ENCODE results near the gene MAN2B2. TPM values are rescaled to one million over a fixed set of nuclear protein-coding genes. Genes with fewer than 3 reads are reported as not detected.

Gene MAN2B2
- total RNA-seq, 4 donors from 2014 or later: 31.9 to 42.0 (median 33.0) TPM

DNA sequence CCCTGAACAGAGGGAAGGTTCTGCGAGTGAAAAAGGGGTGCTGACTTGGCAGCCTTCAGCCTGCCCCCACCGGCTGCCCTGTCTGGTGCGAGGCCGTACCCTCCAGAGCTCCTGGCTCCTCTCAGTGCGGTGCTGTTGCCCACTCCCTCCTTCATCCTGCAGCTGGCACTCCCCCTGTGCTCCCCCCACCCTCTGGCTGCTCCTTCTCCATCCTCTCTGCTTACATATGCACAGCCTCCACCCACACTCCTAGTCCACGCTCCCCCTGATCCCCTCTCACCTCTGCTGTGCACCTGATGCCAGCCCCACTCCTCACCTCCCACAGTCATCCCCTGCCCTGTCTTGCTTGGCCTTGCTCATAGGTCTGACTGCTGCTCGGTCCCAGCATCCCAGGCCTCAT lies 9.9 kb downstream of the MAN2B2 start:
- Histone ChIP-seq H3K4me3 (no peak overlapping the region), H3K9me3 (peaks cover 0 to 12% (median 0%) of the 10 kb centered on the region in 4 donors), H3K36me3 (peaks cover 28 to 82% (median 57%) of the 10 kb centered on the region in 4 donors), H3K27me3 (no peaks in the 10 kb centered on the region), H3K4me1 (no peaks in the 10 kb centered on the region), H3K27ac (replicated peaks in 1 of 4) (no peak overlapping the region)
- WGBS: 98% methylated on average over 4 of the region's 7 CpGs
- intact Hi-C loops (cut with DNase I): no loop called here
- no peak for DNase-seq (ENCODE audit: extremely low spot score)
- TF ChIP-seq EP300 (IDR thresholded peaks at IDR 0.05) (no peak), POLR2AphosphoS5 (IDR thresholded peaks at IDR 0.05) (no peak), POLR2A (IDR thresholded peaks at IDR 0.05; ENCODE audit: low read depth) (no peak)
- TF ChIP-seq, protein P1, sequence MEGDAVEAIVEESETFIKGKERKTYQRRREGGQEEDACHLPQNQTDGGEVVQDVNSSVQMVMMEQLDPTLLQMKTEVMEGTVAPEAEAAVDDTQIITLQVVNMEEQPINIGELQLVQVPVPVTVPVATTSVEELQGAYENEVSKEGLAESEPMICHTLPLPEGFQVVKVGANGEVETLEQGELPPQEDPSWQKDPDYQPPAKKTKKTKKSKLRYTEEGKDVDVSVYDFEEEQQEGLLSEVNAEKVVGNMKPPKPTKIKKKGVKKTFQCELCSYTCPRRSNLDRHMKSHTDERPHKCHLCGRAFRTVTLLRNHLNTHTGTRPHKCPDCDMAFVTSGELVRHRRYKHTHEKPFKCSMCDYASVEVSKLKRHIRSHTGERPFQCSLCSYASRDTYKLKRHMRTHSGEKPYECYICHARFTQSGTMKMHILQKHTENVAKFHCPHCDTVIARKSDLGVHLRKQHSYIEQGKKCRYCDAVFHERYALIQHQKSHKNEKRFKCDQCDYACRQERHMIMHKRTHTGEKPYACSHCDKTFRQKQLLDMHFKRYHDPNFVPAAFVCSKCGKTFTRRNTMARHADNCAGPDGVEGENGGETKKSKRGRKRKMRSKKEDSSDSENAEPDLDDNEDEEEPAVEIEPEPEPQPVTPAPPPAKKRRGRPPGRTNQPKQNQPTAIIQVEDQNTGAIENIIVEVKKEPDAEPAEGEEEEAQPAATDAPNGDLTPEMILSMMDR (IDR thresholded peaks at IDR 0.05): no peak

DNA sequence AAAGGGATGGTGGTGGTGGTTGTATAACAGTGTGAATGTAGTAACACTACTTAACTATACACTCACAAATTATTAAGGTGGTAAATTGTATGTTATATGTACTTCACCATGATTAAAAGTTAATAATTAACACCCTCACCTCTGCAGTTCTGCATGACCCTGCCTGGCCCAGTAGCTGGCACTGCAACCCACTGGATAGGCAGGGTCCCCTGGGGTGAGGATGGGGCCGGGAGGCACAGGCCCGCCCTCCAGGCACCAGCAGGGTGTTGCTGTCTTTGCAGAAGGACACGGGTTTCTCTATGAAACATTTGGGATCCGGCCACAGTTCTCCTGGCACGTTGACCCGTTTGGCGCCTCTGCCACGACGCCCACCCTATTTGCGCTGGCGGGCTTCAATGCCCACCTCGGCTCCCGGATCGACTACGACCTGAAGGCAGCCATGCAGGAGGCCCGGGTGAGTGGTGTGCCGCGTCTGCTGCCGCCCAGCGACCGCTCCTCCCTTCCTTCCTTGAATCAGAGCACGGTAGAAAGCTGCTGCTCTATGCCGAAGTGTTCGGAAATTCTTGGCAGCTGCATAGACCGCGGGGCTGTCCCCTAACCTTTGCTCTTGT lies 11.8 kb downstream of the MAN2B2 start:
- TF ChIP-seq EP300 (IDR thresholded peaks at IDR 0.05): no peak
- TF ChIP-seq, protein P1 (IDR thresholded peaks at IDR 0.05): no peak
- no peak for TF ChIP-seq POLR2A (IDR thresholded peaks at IDR 0.05; ENCODE audit: low read depth)
- no peak for TF ChIP-seq POLR2AphosphoS5 (IDR thresholded peaks at IDR 0.05)
- Histone ChIP-seq H3K9me3 (peaks cover 0 to 12% (median 0%) of the 10 kb centered on the region in 4 donors), H3K27ac (replicated peaks in 1 of 4) (no peak overlapping the region), H3K4me1 (no peaks in the 10 kb centered on the region), H3K36me3 (peaks cover 20 to 82% (median 56%) of the 10 kb centered on the region in 4 donors), H3K4me3 (no peak overlapping the region), H3K27me3 (no peaks in the 10 kb centered on the region)
- WGBS: 87% methylated on average over 10 of the region's 26 CpGs
- intact Hi-C loops (cut with DNase I): no loop called here
- no peak for DNase-seq (ENCODE audit: extremely low spot score)

DNA sequence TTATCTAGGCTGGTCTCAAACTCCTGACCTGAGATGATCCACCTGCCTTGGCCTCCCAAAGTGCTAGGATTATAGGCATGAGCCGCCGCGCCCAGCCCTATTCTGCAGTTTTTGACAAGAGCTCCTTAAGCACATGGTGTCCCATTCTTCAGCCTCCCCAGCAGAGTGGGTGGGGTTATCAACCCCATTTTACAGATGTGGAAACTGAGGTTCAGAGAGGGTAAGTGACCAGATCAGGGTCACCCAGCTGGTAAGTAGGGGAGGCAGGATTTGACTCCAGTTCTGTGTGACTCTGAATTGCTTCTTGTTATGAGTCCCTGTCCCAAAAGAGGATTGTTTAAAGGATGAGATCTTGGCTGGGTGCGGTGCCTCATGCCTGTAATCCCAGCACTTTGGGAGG lies 14.5 kb downstream of the MAN2B2 start:
- no peaks in the 10 kb centered on the region for H3K27me3 ChIP-seq
- TF ChIP-seq, protein P1 (IDR thresholded peaks at IDR 0.05): no peak
- TF ChIP-seq POLR2A (IDR thresholded peaks at IDR 0.05; ENCODE audit: low read depth): no peak
- TF ChIP-seq EP300 (IDR thresholded peaks at IDR 0.05): no peak
- TF ChIP-seq POLR2AphosphoS5 (IDR thresholded peaks at IDR 0.05): no peak
- no peaks in the 10 kb centered on the region for H3K4me1 ChIP-seq
- no peak for DNase-seq (ENCODE audit: extremely low spot score)
- WGBS: 98% methylated on average over 4 of the region's 4 CpGs
- H3K9me3 ChIP-seq: no peaks in the 10 kb centered on the region
- H3K27ac ChIP-seq (replicated peaks in 1 of 4): no peak overlapping the region
- no peak overlapping the region for H3K4me3 ChIP-seq
- intact Hi-C loops (cut with DNase I): no loop called here
- peaks cover 13 to 87% (median 57%) of the 10 kb centered on the region in 4 donors for H3K36me3 ChIP-seq

DNA sequence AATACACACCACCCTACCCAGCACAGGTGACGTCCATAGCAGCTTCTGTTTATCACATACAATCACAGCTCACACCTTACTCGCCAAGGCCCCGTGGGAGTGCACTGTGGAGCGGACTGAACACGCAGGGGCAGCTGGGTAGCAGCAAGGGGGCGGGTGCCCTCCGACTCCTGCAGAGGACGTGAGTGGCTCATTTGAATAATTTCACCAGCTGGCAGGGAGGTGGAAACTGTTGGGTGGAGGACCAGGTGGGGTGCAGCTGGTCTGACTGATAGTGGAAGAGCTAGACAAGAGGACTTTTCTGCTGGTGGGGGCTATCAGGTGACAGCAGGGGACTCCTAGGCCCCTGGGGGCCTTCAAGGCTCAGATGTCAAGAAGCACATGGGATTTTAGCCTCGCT lies 16.3 kb downstream of the MAN2B2 start:
- Histone ChIP-seq H3K4me1 (no peaks in the 10 kb centered on the region), H3K4me3 (no peak overlapping the region), H3K9me3 (no peaks in the 10 kb centered on the region), H3K36me3 (peaks cover 13 to 89% (median 66%) of the 10 kb centered on the region in 4 donors), H3K27ac (replicated peaks in 1 of 4) (no peak overlapping the region), H3K27me3 (no peaks in the 10 kb centered on the region)
- intact Hi-C loops (cut with DNase I): no loop called here
- TF ChIP-seq POLR2A (IDR thresholded peaks at IDR 0.05; ENCODE audit: low read depth): no peak
- no peak for TF ChIP-seq EP300 (IDR thresholded peaks at IDR 0.05)
- TF ChIP-seq POLR2AphosphoS5 (IDR thresholded peaks at IDR 0.05): no peak
- TF ChIP-seq, protein P1 (IDR thresholded peaks at IDR 0.05): no peak
- DNase-seq (ENCODE audit: extremely low spot score): no peak
- WGBS: 79% methylated on average over 8 of the region's 9 CpGs

DNA sequence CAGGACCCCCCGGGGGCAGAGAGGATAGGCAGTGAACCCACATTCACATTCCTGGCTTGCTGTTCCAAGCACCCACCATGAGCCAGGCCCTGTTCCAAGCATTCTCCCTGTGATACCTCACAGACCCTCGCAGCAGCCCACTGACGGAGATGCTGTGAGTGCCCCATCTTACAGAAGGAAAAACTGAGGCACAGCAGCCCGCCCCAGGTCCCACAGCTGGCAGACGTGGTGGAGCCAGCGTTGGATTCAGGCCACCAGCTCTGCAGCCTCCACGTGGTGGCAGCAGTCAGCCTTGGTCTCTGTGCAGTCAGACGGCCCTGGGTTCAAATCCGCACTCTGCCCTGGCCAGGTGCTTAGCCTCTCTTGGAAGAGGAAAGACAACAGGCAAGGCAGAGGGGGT lies 16.8 kb downstream of the MAN2B2 start:
- WGBS: 94% methylated on average over 6 of the region's 9 CpGs
- no peak overlapping the region for H3K4me3 ChIP-seq
- no peaks in the 10 kb centered on the region for H3K27me3 ChIP-seq
- peaks cover 13 to 94% (median 70%) of the 10 kb centered on the region in 4 donors for H3K36me3 ChIP-seq
- no peak overlapping the region for H3K27ac ChIP-seq (replicated peaks in 1 of 4)
- no peak for DNase-seq (ENCODE audit: extremely low spot score)
- TF ChIP-seq POLR2A (IDR thresholded peaks at IDR 0.05; ENCODE audit: low read depth) (no peak), POLR2AphosphoS5 (IDR thresholded peaks at IDR 0.05) (no peak), EP300 (IDR thresholded peaks at IDR 0.05) (no peak)
- TF ChIP-seq, protein P1 (IDR thresholded peaks at IDR 0.05): no peak
- intact Hi-C loops (cut with DNase I): no loop called here
- H3K9me3 ChIP-seq: no peaks in the 10 kb centered on the region
- H3K4me1 ChIP-seq: no peaks in the 10 kb centered on the region
